ENCODE results near the gene RUNX3.
A peak's percentile ranks its signal among the peaks of the same experiment; 100 is the strongest.
"Not testable (repeated sequence)": the region's sequence is repeated elsewhere in the genome, so short reads cannot be mapped to it uniquely, and the experiment has no call there.

The RUNX3 gene

GRCh38 chr1:24900486-24900849, 29.6 kb downstream of the RUNX3 start:
- no peak for DNase-seq

GRCh38 chr1:24899581-24900485, 30.2 kb downstream of the RUNX3 start:
- DNase-seq = no peak

GRCh38 chr1:24898909-24899439, 31.1 kb downstream of the RUNX3 start:
- DNase-seq = no peak

GRCh38 chr1:24898152-24898908, 31.7 kb downstream of the RUNX3 start:
- DNase-seq = peak; percentile 53 to 57

- no peak for DNase-seq
These were observed 32.6 kb downstream of the RUNX3 start for GRCh38 chr1:24897263-24898151.

GRCh38 chr1:24896596-24897262, 33.3 kb downstream of the RUNX3 start:
- no peak for DNase-seq

- no peak for DNase-seq
These were observed 33.9 kb downstream of the RUNX3 start for GRCh38 chr1:24896176-24896575.

GRCh38 chr1:24895511-24895910, 34.6 kb downstream of the RUNX3 start:
- DNase-seq = no peak

GRCh38 chr1:24894002-24894401, 36.1 kb downstream of the RUNX3 start:
- no peak for DNase-seq

GRCh38 chr1:24893431-24893830, 36.6 kb downstream of the RUNX3 start:
- no peak for DNase-seq

- no peak for DNase-seq
These were observed 37.6 kb downstream of the RUNX3 start for GRCh38 chr1:24892188-24893153.

GRCh38 chr1:24891367-24891766, 38.7 kb downstream of the RUNX3 start:
- not testable (repeated sequence) for DNase-seq

GRCh38 chr1:24890887-24891286, 39.2 kb downstream of the RUNX3 start:
- DNase-seq = no peak

- DNase-seq = no peak
These were observed 41.0 kb downstream of the RUNX3 start for GRCh38 chr1:24888971-24889676.

- no peak for DNase-seq
These were observed 41.8 kb downstream of the RUNX3 start for GRCh38 chr1:24888061-24888970.

GRCh38 chr1:24886241-24886640, 43.8 kb downstream of the RUNX3 start:
- DNase-seq = no peak

GRCh38 chr1:24884751-24885150, 45.3 kb downstream of the RUNX3 start:
- no peak for DNase-seq

- DNase-seq = no peak
These were observed 49.0 kb downstream of the RUNX3 start for GRCh38 chr1:24881034-24881433.
